ENCODE measurements around the gene UCK2. TPM values are rescaled to one million over a fixed set of nuclear protein-coding genes. Genes with fewer than 3 reads are reported as not detected.

Gene UCK2
- total and polyA plus RNA-seq, 2 of the 8 experiments (the other 6 are each of a cell fraction or from before 2014, with no cell fraction given) = 103 to 109 TPM

- TF ChIP-seq CTCF (IDR thresholded peaks at IDR 0.05; ENCODE audit: control extremely low read depth in 1 of 3, insufficient read depth in 1 of 3, low read depth in 1 of 3, low read length in 3 of 3) (no peak), BCL11A (IDR thresholded peaks at IDR 0.05; ENCODE audit: low read depth in 2 of 2, low read length in 2 of 2) (no peak), MAFK (IDR thresholded peaks at IDR 0.05; ENCODE audit: low read depth, low read length) (no peak), KDM4A (IDR thresholded peaks at IDR 0.05; ENCODE audit: low read depth, low read length, severe bottlenecking) (no peak)
These were observed 70.2 kb downstream of the UCK2 start (continued) for GRCh38 chr1:165897326-165898303.

Measured in H1 (cell line).